SK-N-SH treated with all-trans-retinoic acid at 6 μM for 48 hours (cell line): ENCODE results near the gene LEMD3.
"Not testable (repeated sequence)": the region's sequence is repeated elsewhere in the genome, so short reads cannot be mapped to it uniquely, and the experiment has no call there.

ENCODE experiments used
- ESRRG ChIP-seq: fragments of 250-450 bp; sonication (Bioruptor Pico); IDR thresholded peaks from 2 replicates; pipeline ENCODE4 v1.6.1; 2021; ENCODE audit warnings: mild to moderate bottlenecking
- GLIS3 ChIP-seq: fragments of 250-450 bp; sonication (Bioruptor Pico); IDR thresholded peaks from 2 replicates; pipeline ENCODE4 v1.5.0; 2020; ENCODE audit warnings: mild to moderate bottlenecking, moderate library complexity
- OSR1 ChIP-seq: fragments of 250-450 bp; sonication (Bioruptor Pico); IDR thresholded peaks from 2 replicates; pipeline ENCODE4 v1.8.0; 2022; ENCODE audit warnings: moderate library complexity, mild to moderate bottlenecking, inconsistent platforms
- PATZ1 ChIP-seq: fragments of 250-450 bp; sonication (Bioruptor Pico); IDR thresholded peaks from 2 replicates; pipeline ENCODE4 v1.8.0; 2020; ENCODE audit warnings: mild to moderate bottlenecking, moderate library complexity, borderline replicate concordance
- ZFP3 ChIP-seq: fragments of 250-450 bp; sonication (Bioruptor Pico); IDR thresholded peaks from 2 replicates; pipeline ENCODE4 v1.5.0; 2020; ENCODE audit warnings: mild to moderate bottlenecking, moderate library complexity
- ZFP30 ChIP-seq: fragments of 450-650 bp; formaldehyde crosslinking; IDR thresholded peaks from 2 replicates; pipeline ENCODE4 v1.5.0; 2022; ENCODE audit warnings: mild to moderate bottlenecking, moderate library complexity
- ZNF8 ChIP-seq: fragments of 450-650 bp; formaldehyde crosslinking; IDR thresholded peaks from 2 replicates; pipeline ENCODE4 v1.5.0; 2020; ENCODE audit warnings: mild to moderate bottlenecking, moderate library complexity
- TF ChIP-seq, protein P1 (sequence below): fragments of 250-450 bp; sonication (Bioruptor Pico); IDR thresholded peaks from 2 replicates; pipeline ENCODE4 v1.5.0; 2020; ENCODE audit warnings: mild to moderate bottlenecking, moderate library complexity

- TF ChIP-seq, protein P1, sequence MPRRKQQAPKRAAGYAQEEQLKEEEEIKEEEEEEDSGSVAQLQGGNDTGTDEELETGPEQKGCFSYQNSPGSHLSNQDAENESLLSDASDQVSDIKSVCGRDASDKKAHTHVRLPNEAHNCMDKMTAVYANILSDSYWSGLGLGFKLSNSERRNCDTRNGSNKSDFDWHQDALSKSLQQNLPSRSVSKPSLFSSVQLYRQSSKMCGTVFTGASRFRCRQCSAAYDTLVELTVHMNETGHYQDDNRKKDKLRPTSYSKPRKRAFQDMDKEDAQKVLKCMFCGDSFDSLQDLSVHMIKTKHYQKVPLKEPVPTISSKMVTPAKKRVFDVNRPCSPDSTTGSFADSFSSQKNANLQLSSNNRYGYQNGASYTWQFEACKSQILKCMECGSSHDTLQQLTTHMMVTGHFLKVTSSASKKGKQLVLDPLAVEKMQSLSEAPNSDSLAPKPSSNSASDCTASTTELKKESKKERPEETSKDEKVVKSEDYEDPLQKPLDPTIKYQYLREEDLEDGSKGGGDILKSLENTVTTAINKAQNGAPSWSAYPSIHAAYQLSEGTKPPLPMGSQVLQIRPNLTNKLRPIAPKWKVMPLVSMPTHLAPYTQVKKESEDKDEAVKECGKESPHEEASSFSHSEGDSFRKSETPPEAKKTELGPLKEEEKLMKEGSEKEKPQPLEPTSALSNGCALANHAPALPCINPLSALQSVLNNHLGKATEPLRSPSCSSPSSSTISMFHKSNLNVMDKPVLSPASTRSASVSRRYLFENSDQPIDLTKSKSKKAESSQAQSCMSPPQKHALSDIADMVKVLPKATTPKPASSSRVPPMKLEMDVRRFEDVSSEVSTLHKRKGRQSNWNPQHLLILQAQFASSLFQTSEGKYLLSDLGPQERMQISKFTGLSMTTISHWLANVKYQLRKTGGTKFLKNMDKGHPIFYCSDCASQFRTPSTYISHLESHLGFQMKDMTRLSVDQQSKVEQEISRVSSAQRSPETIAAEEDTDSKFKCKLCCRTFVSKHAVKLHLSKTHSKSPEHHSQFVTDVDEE (CRISPR knock-in tag) = not testable (repeated sequence)
- TF ChIP-seq OSR1; ZFP3 (CRISPR knock-in tag); ESRRG (CRISPR knock-in tag); GLIS3 (CRISPR knock-in tag); PATZ1; ZNF8 (CRISPR knock-in tag); ZFP30 (CRISPR knock-in tag): not testable (repeated sequence)
Measured at GRCh38 chr12:65285532-65285931, 116.1 kb downstream of the LEMD3 start.
